ENCODE results near the gene MYO15A.

The MYO15A gene

DNA sequence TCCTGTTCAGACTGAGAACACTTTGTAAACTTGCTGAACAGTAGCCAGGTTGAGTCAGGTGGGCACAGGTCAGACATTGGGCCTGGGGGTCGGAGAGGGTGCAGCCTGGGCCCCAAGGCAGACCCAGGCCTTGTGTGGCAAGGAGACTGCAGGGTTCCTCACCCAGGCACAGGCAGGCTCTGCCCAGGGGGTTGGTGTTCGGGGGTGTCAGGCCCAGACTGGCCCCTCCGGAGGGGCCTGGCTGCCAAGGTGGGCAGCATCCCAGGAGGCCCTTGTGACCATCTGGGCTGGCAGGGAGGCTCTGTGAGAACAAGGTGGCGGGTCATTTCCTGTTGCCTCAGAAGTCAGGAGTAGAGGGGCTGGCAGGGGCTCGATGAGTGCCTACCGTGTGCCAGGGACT, 585 bp upstream of the MYO15A start:
- H3K4me1 ChIP-seq (ENCODE audit: insufficient read depth, poor library complexity, severe bottlenecking) = no peaks in the 10 kb centered on the region
- TF ChIP-seq, protein P1, sequence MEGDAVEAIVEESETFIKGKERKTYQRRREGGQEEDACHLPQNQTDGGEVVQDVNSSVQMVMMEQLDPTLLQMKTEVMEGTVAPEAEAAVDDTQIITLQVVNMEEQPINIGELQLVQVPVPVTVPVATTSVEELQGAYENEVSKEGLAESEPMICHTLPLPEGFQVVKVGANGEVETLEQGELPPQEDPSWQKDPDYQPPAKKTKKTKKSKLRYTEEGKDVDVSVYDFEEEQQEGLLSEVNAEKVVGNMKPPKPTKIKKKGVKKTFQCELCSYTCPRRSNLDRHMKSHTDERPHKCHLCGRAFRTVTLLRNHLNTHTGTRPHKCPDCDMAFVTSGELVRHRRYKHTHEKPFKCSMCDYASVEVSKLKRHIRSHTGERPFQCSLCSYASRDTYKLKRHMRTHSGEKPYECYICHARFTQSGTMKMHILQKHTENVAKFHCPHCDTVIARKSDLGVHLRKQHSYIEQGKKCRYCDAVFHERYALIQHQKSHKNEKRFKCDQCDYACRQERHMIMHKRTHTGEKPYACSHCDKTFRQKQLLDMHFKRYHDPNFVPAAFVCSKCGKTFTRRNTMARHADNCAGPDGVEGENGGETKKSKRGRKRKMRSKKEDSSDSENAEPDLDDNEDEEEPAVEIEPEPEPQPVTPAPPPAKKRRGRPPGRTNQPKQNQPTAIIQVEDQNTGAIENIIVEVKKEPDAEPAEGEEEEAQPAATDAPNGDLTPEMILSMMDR (IDR thresholded peaks at IDR 0.05; ENCODE audit: poor library complexity, severe bottlenecking) = no peak
- no peaks in the 10 kb centered on the region for H3K36me3 ChIP-seq (ENCODE audit: low read depth)
- DNase-seq (ENCODE audit: low spot score) (no peak), ATAC-seq (ENCODE audit: low read depth) (no peak)
- H3K27me3 ChIP-seq (ENCODE audit: insufficient read depth, poor library complexity, severe bottlenecking) = no peaks in the 10 kb centered on the region
- H3K9me3 ChIP-seq (ENCODE audit: severe bottlenecking) = no peaks in the 10 kb centered on the region
- H3K27ac ChIP-seq (ENCODE audit: poor library complexity, severe bottlenecking) = no peak overlapping the region
- no peak overlapping the region for H3K4me3 ChIP-seq (ENCODE audit: severe bottlenecking)

DNA sequence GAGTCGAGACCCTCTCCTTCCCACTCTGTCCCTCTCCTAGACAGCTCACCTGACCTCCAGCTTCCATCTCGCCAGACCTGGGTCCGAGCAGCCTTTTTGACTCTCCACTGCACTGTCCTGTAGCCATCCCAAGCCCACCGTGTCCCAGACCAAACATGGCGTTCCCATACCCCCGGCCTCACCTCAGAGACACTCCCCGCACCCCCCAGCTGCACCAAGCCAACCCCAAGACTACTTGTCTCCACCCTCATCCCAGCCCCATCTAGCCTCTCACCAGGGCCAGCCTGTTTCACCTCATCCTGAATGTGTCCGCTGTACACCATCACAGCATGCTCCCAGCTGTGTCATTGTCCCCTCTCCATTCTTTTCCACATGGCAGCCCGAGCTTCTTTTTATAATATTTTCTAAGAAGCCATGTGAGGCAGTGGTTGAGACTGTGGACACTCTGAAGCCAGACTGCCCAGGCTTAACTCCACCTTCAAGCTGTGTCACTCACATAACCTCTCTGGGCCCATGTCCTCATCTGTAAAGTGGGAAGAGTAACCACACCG, 1.5 kb downstream of the MYO15A start:
- Histone ChIP-seq H3K36me3 (ENCODE audit: low read depth) (no peaks in the 10 kb centered on the region), H3K27ac (ENCODE audit: poor library complexity, severe bottlenecking) (no peak overlapping the region), H3K27me3 (ENCODE audit: insufficient read depth, poor library complexity, severe bottlenecking) (no peaks in the 10 kb centered on the region), H3K4me1 (ENCODE audit: insufficient read depth, poor library complexity, severe bottlenecking) (no peaks in the 10 kb centered on the region), H3K9me3 (ENCODE audit: severe bottlenecking) (no peaks in the 10 kb centered on the region), H3K4me3 (ENCODE audit: severe bottlenecking) (no peak overlapping the region)
- DNase-seq (ENCODE audit: low spot score) = peak; percentile 60
- TF ChIP-seq, protein P1 (IDR thresholded peaks at IDR 0.05; ENCODE audit: poor library complexity, severe bottlenecking) = no peak
- no peak for ATAC-seq (ENCODE audit: low read depth)

DNA sequence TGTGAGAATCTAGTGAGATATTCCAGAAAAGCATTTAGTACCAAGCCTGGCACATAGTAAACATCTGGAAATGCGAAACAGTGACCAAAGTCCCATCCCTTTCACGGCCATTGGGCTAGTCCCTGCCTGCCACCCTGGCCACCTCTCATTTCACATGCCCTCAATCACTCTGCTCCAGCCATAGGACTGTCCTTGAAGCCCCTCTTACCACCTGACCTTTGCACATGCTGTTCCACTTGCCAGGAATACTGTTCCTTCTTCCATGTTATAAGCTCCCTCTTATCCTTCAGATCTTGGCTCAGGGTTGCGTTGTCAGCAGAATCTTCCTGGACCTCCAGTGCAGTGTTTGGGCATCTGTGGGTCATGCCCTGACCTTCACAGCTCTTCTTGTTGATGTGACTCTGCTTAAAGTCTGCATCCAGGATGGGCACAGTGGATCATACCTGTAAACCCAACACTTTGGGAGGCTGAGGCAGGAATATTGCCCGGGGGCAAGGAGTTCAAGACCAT, 2.1 kb downstream of the MYO15A start:
- TF ChIP-seq, protein P1 (IDR thresholded peaks at IDR 0.05; ENCODE audit: poor library complexity, severe bottlenecking) = no peak
- ATAC-seq (ENCODE audit: low read depth) (no peak), DNase-seq (ENCODE audit: low spot score) (no peak)
- no peak overlapping the region for H3K27ac ChIP-seq (ENCODE audit: poor library complexity, severe bottlenecking)
- no peak overlapping the region for H3K4me3 ChIP-seq (ENCODE audit: severe bottlenecking)
- H3K4me1 ChIP-seq (ENCODE audit: insufficient read depth, poor library complexity, severe bottlenecking) = no peaks in the 10 kb centered on the region
- no peaks in the 10 kb centered on the region for H3K27me3 ChIP-seq (ENCODE audit: insufficient read depth, poor library complexity, severe bottlenecking)
- no peaks in the 10 kb centered on the region for H3K9me3 ChIP-seq (ENCODE audit: severe bottlenecking)
- H3K36me3 ChIP-seq (ENCODE audit: low read depth) = no peaks in the 10 kb centered on the region

DNA sequence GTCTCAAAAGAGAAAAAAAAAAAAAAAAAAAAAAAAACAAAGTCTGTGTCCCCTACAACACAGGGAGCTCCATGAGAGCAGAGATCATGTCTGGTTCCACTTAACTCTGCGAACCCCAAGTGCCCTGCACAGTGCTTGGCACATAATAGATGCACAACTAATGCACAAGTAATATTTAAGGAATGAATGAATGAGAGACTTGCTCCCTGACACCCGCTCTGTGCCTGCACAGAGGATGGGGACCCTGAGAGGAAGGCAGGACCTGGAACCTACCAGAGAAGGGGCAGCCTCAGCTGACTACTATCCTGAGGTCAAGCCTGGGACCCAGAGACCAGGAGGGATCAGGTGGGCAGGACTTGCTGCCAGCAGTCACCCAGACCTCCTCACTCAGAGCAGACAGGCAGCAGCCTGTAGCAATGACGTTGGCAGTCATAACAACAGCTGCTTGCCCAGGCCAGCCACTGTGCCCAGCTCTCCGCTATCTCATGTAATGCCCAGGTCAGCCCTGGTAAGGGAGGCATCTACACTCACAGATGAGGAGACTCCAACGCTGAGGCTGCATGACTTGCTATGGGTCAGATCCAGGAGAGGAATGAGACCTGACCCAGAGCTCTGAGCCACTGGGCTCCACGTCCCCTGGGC, 2.9 kb downstream of the MYO15A start:
- H3K27ac ChIP-seq (ENCODE audit: poor library complexity, severe bottlenecking) = no peak overlapping the region
- no peak overlapping the region for H3K4me3 ChIP-seq (ENCODE audit: severe bottlenecking)
- DNase-seq (ENCODE audit: low spot score) = no peak
- no peaks in the 10 kb centered on the region for H3K36me3 ChIP-seq (ENCODE audit: low read depth)
- no peaks in the 10 kb centered on the region for H3K27me3 ChIP-seq (ENCODE audit: insufficient read depth, poor library complexity, severe bottlenecking)
- no peaks in the 10 kb centered on the region for H3K9me3 ChIP-seq (ENCODE audit: severe bottlenecking)
- ATAC-seq (ENCODE audit: low read depth) = no peak; the same call in 2 of the 3 replicates
- TF ChIP-seq, protein P1 (IDR thresholded peaks at IDR 0.05; ENCODE audit: poor library complexity, severe bottlenecking) = no peak
- no peaks in the 10 kb centered on the region for H3K4me1 ChIP-seq (ENCODE audit: insufficient read depth, poor library complexity, severe bottlenecking)

DNA sequence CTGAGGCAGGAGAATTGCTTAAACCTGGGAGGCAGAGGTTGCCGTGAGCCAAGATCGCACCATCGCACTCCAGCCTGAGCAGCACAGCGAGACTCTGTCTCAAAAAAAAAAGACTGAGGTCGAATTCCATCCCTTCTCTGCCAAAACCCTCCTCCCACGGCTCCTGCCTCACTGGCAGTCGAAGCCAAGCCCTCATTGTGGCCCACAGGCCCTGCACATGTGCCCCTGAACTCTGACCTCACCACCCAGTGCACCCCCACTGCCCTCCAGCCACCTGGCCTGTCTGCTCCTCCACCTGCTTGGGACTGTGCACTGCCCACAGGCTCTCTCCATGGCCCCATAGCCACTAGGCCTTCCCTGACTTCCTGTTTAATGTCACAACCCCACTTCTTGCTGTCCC, 7.0 kb downstream of the MYO15A start:
- ATAC-seq (ENCODE audit: low read depth) = no peak
- H3K27ac ChIP-seq (ENCODE audit: poor library complexity, severe bottlenecking) = no peak overlapping the region

More for the DNA sequence above, 7.0 kb downstream of the MYO15A start:
- no peaks in the 10 kb centered on the region for H3K27me3 ChIP-seq (ENCODE audit: insufficient read depth, poor library complexity, severe bottlenecking)
- DNase-seq (ENCODE audit: low spot score) = no peak
- H3K9me3 ChIP-seq (ENCODE audit: severe bottlenecking) = no peaks in the 10 kb centered on the region
- no peaks in the 10 kb centered on the region for H3K4me1 ChIP-seq (ENCODE audit: insufficient read depth, poor library complexity, severe bottlenecking)
- no peaks in the 10 kb centered on the region for H3K36me3 ChIP-seq (ENCODE audit: low read depth)
- no peak overlapping the region for H3K4me3 ChIP-seq (ENCODE audit: severe bottlenecking)
- TF ChIP-seq, protein P1 (IDR thresholded peaks at IDR 0.05; ENCODE audit: poor library complexity, severe bottlenecking) = no peak
